ENCODE measurements around the gene INSR.
"Not testable (repeated sequence)": the region's sequence is repeated elsewhere in the genome, so short reads cannot be mapped to it uniquely, and the experiment has no call there.

The INSR gene

GRCh38 chr19:7312816-7313215 is 18.6 kb upstream of the INSR start:
- Histone ChIP-seq H3K4me3 (ENCODE audit: low read depth, low read length) (no peak overlapping the region), H3K36me3 (ENCODE audit: control insufficient read depth in 2 of 2, insufficient read depth in 1 of 2, low read length in 2 of 2) (no peaks in the 10 kb centered on the region), H3K9me3 (ENCODE audit: control insufficient read depth, insufficient read depth, low read depth, low read length) (no peaks in the 10 kb centered on the region), H3K27ac (ENCODE audit: extremely low read depth, low read depth, low read length) (no peak overlapping the region), H3K4me1 (ENCODE audit: control insufficient read depth, insufficient read depth, low read length) (no peaks in the 10 kb centered on the region)
- ChIA-PET CTCF (interaction anchor here (0.7 kb wide), 1 partner anchor 41 kb away, joined by 3 read pairs; no protein-coding TSS in a partner anchor), POLR2A (no interaction called here)
- TF ChIP-seq ZBTB48 (tag by site-specific recombination; IDR thresholded peaks at IDR 0.05) (no peak), ZNF626 (tag by site-specific recombination; IDR thresholded peaks at IDR 0.05) (no peak), ZNF48 (tag by site-specific recombination; IDR thresholded peaks at IDR 0.05) (no peak), ZBTB21 (tag by site-specific recombination; IDR thresholded peaks at IDR 0.05) (no peak), KLF16 (tag by site-specific recombination; IDR thresholded peaks at IDR 0.05) (no peak), ZNF354C (tag by site-specific recombination; IDR thresholded peaks at IDR 0.05; ENCODE audit: borderline replicate concordance, low read depth) (no peak), ZSCAN18 (tag by site-specific recombination; IDR thresholded peaks at IDR 0.05) (no peak), ZNF776 (tag by site-specific recombination; IDR thresholded peaks at IDR 0.05; ENCODE audit: borderline replicate concordance) (no peak), ZNF548 (tag by site-specific recombination; IDR thresholded peaks at IDR 0.05) (no peak), ZIC2 (tag by site-specific recombination; IDR thresholded peaks at IDR 0.05) (no peak), REPIN1 (tag by site-specific recombination; IDR thresholded peaks at IDR 0.05; ENCODE audit: low read depth) (no peak), ZNF777 (tag by site-specific recombination; IDR thresholded peaks at IDR 0.05; ENCODE audit: borderline replicate concordance) (no peak), SP3 (tag by site-specific recombination; IDR thresholded peaks at IDR 0.05) (no peak), ZNF510 (tag by site-specific recombination; IDR thresholded peaks at IDR 0.05; ENCODE audit: insufficient replicate concordance) (no peak), ZNF513 (tag by site-specific recombination; IDR thresholded peaks at IDR 0.05) (no peak), ZNF645 (tag by site-specific recombination; IDR thresholded peaks at IDR 0.05) (no peak), ZNF792 (tag by site-specific recombination; IDR thresholded peaks at IDR 0.05) (no peak)

GRCh38 chr19:7311911-7312310 is 17.7 kb upstream of the INSR start:
- CTCF ChIA-PET, result no interaction called here
- POLR2A ChIA-PET, result interaction anchor here (0.6 kb wide), 2 partner anchors 21 to 113 kb away, joined by 3 to 6 read pairs; no protein-coding TSS in a partner anchor
- TF ChIP-seq ZBTB8A (tag by site-specific recombination; IDR thresholded peaks at IDR 0.05), result no peak
- no peak for TF ChIP-seq ZNF623 (tag by site-specific recombination; IDR thresholded peaks at IDR 0.05)
- TF ChIP-seq ZNF658 (tag by site-specific recombination; IDR thresholded peaks at IDR 0.05), result no peak
- TF ChIP-seq ZNF561 (tag by site-specific recombination; IDR thresholded peaks at IDR 0.05; ENCODE audit: borderline replicate concordance), result no peak
- no peak for TF ChIP-seq ZNF280C (tag by site-specific recombination; IDR thresholded peaks at IDR 0.05)
- no peak for TF ChIP-seq ZNF660 (tag by site-specific recombination; IDR thresholded peaks at IDR 0.05)
- TF ChIP-seq ZNF157 (tag by site-specific recombination; IDR thresholded peaks at IDR 0.05), result no peak
- no peak for TF ChIP-seq ZNF843 (tag by site-specific recombination; IDR thresholded peaks at IDR 0.05)
- TF ChIP-seq ZNF777 (tag by site-specific recombination; IDR thresholded peaks at IDR 0.05; ENCODE audit: borderline replicate concordance), result no peak
- no peak for TF ChIP-seq HOXA7 (CRISPR knock-in tag; IDR thresholded peaks at IDR 0.05; ENCODE audit: borderline replicate concordance)
- H3K9me3 ChIP-seq (ENCODE audit: control insufficient read depth, insufficient read depth, low read depth, low read length), result no peaks in the 10 kb centered on the region
- no peaks in the 10 kb centered on the region for H3K36me3 ChIP-seq (ENCODE audit: control insufficient read depth in 2 of 2, insufficient read depth in 1 of 2, low read length in 2 of 2)
- H3K4me3 ChIP-seq (ENCODE audit: low read depth, low read length), result no peak overlapping the region
- H3K4me1 ChIP-seq (ENCODE audit: control insufficient read depth, insufficient read depth, low read length), result no peaks in the 10 kb centered on the region
- no peak overlapping the region for H3K27ac ChIP-seq (ENCODE audit: extremely low read depth, low read depth, low read length)

GRCh38 chr19:7308327-7308726 is 14.1 kb upstream of the INSR start:
- H3K9me3 ChIP-seq (ENCODE audit: control insufficient read depth, insufficient read depth, low read depth, low read length); H3K36me3 ChIP-seq (ENCODE audit: control insufficient read depth in 2 of 2, insufficient read depth in 1 of 2, low read length in 2 of 2); H3K4me3 ChIP-seq (ENCODE audit: low read depth, low read length); POLR2A ChIA-PET; H3K27ac ChIP-seq (ENCODE audit: extremely low read depth, low read depth, low read length); H3K4me1 ChIP-seq (ENCODE audit: control insufficient read depth, insufficient read depth, low read length): not testable (repeated sequence)
- CTCF ChIA-PET, result interaction anchor here (0.5 to 0.9 kb wide), 3 partner anchors 8 to 204 kb away, joined by 3 to 4 read pairs (median 3); no protein-coding TSS in a partner anchor
